GM12878 (cell line): ENCODE measurements around the gene KCNC1. TPM values are rescaled to one million over a fixed set of nuclear protein-coding genes. Genes with fewer than 3 reads are reported as not detected.

ENCODE experiments used
- ATAC-seq: fragments of 200-7000 bp; cut with Tn5 transposase; 3 replicates; pipeline ENCODE4 v1.9.1; 2020; ENCODE audit warnings: mild to moderate bottlenecking, moderate library complexity
- BruUV-seq: library from RNA; stranded (reverse); fragments of 400-500 nt; replicated peaks from 2 replicates; lab custom pipeline; 2021; lab: Mats Ljungman, UMichigan
- CTCF ChIA-PET: fragments of 300-600 bp; sonication (Branson Sonifier 250); formaldehyde crosslinking; extraction: SDS; loops from one replicate; lab custom pipeline; 2021; ENCODE audit warnings: inconsistent platforms; lab: Yijun Ruan, JAX
- POLR2A ChIA-PET: fragments of 350-600 bp; formaldehyde crosslinking; extraction: SDS; loops from one replicate; lab custom pipeline; 2021; ENCODE audit warnings: inconsistent platforms; lab: Charles Lee
- RAD21 ChIA-PET: fragments of 300-600 bp; sonication (Branson Sonifier 250); formaldehyde crosslinking; loops from one replicate; lab custom pipeline; 2023; ENCODE audit warnings: antibody characterized with exemption; ENCODE audit not compliant: unreplicated experiment; lab: Charles Lee
- SMC1A ChIA-PET: fragments of 300-600 bp; sonication (Branson Sonifier 250); formaldehyde crosslinking; loops from one replicate; lab custom pipeline; 2023; ENCODE audit not compliant: unreplicated experiment, uncharacterized antibody; lab: Charles Lee
- DNase-seq: peaks from one replicate; pipeline ENCODE4 v3.0.0-alpha.2; 2011; ENCODE audit warnings: low read depth, low spot score
- FAIRE-seq: peaks from 3 replicates; lab custom pipeline; 2011; peaks lifted over from hg19 to GRCh38; lab: Jason Lieb, UNC
- H2AFZ ChIP-seq: 2 replicates; pipeline ENCODE4 v1.6.0; 2011; ENCODE audit warnings: low read depth, low read length, control low read depth; ENCODE audit not compliant: control insufficient read depth
- H3K27ac ChIP-seq: 2 replicates; pipeline ENCODE4 v1.5.1; 2011; ENCODE audit warnings: control low read depth; ENCODE audit not compliant: control insufficient read depth, insufficient read depth
- H3K27me3 ChIP-seq, 2 experiments: replicated peaks in 1 of 2; 2 replicates each; pipeline versions ENCODE4 v1.6.0 to v1.6.1; 2011; ENCODE audit warnings: low read length in 1 of 2; ENCODE audit not compliant: control insufficient read depth in 2 of 2, insufficient read depth in 2 of 2
- H3K36me3 ChIP-seq, 2 experiments: 2 replicates each; pipeline ENCODE4 v1.5.1; 2011; ENCODE audit warnings: low read length in 1 of 2; ENCODE audit not compliant: control insufficient read depth in 2 of 2, insufficient read depth in 2 of 2
- H3K4me1 ChIP-seq: 2 replicates; pipeline ENCODE4 v1.6.1; 2011; ENCODE audit warnings: mild to moderate bottlenecking, low read length, moderate library complexity, mixed read lengths; ENCODE audit not compliant: control insufficient read depth, insufficient read depth
- H3K4me2 ChIP-seq: 2 replicates; pipeline ENCODE4 v1.6.0; 2011; ENCODE audit warnings: control low read depth; ENCODE audit not compliant: control insufficient read depth, insufficient read depth
- H3K4me3 ChIP-seq: fragments of 200-600 bp; sonication (generic); 2 replicates; pipeline ENCODE4 v1.5.1; 2016
- H3K79me2 ChIP-seq: 2 replicates; pipeline ENCODE4 v1.6.0; 2011; ENCODE audit warnings: low read length; ENCODE audit not compliant: control insufficient read depth, insufficient read depth
- H3K9ac ChIP-seq: 2 replicates; pipeline ENCODE4 v1.8.0; 2011; ENCODE audit warnings: low read length, control low read depth, mixed read lengths; ENCODE audit not compliant: control insufficient read depth, insufficient read depth
- H3K9me3 ChIP-seq: replicated peaks from 3 replicates; pipeline ENCODE4 v1.5.1; 2011; ENCODE audit warnings: mild to moderate bottlenecking, low read length; ENCODE audit not compliant: control insufficient read depth, insufficient read depth
- H4K20me1 ChIP-seq: 2 replicates; pipeline ENCODE4 v1.6.0; 2011; ENCODE audit not compliant: control insufficient read depth, insufficient read depth
- ATF2 ChIP-seq: IDR thresholded peaks from 2 replicates; pipeline ENCODE4 v1.6.1; 2012; ENCODE audit warnings: low read length, inconsistent platforms
- ATF7 ChIP-seq: fragments of 450-650 bp; IDR thresholded peaks from 2 replicates; pipeline ENCODE4 v1.6.1; 2016; ENCODE audit warnings: low read depth, mild to moderate bottlenecking
- BCL3 ChIP-seq: IDR thresholded peaks from 2 replicates; pipeline ENCODE4 v1.6.1; 2011; ENCODE audit warnings: borderline replicate concordance, low read depth, mild to moderate bottlenecking, moderate library complexity, low read length; ENCODE audit not compliant: insufficient read depth, poor library complexity, severe bottlenecking
- DPF2 ChIP-seq: fragments of 450-650 bp; IDR thresholded peaks from 2 replicates; pipeline ENCODE4 v1.6.1; 2017; ENCODE audit warnings: mild to moderate bottlenecking
- FOS ChIP-seq: IDR thresholded peaks from 3 replicates; pipeline ENCODE4 v1.6.1; 2011; ENCODE audit warnings: borderline replicate concordance; ENCODE audit not compliant: insufficient read length; ENCODE audit errors: extremely low read depth
- FOXM1 ChIP-seq: IDR thresholded peaks from 2 replicates; pipeline ENCODE4 v1.6.1; 2012; ENCODE audit warnings: low read depth, mild to moderate bottlenecking, inconsistent platforms, low read length, moderate library complexity
- MXI1 ChIP-seq: fragments of 150-350 bp; IDR thresholded peaks from 2 replicates; pipeline ENCODE4 v1.6.1; 2011; ENCODE audit warnings: low read depth, mild to moderate bottlenecking, inconsistent platforms, low read length, improper control_type of control experiment
- RBBP5 ChIP-seq: fragments of 200-600 bp; sonication (generic); conservative IDR thresholded peaks from 2 replicates; pipeline ENCODE4 v1.6.1; 2016
- ZSCAN29 ChIP-seq: fragments of 450-650 bp; IDR thresholded peaks from 2 replicates; pipeline ENCODE4 v1.6.1; 2017; ENCODE audit warnings: mild to moderate bottlenecking, moderate library complexity
- WGBS: methylation state at CpG from one replicate; pipeline ENCODE4 v1.1.6; 2016; ENCODE audit warnings: low lambda C conversion rate; ENCODE audit not compliant: insufficient replicate concordance, insufficient coverage; ENCODE audit errors: missing lambda C conversion rate; 5-methylcytosine and 5-hydroxymethylcytosine counted together
- in situ Hi-C: fragments of 300-500 bp; cut with MboI; formaldehyde crosslinking; loops from 9 replicates; pipeline ENCODE4 v1.14.3; 2018; ENCODE audit warnings: mixed read lengths
- intact Hi-C: fragments of 100-400 bp; cut with micrococcal nuclease; formaldehyde crosslinking; loops from one replicate; pipeline ENCODE4 v1.14.2; 2022; ENCODE audit not compliant: unreplicated experiment
- polyA plus RNA-seq, 11 experiments: library from polyadenylated mRNA; depleted of rRNA in 4 of 11; unstranded in 6 of 11; stranded (reverse) in 5 of 11; fragments of >200 nt; fragmentation: Nextera tagmentation in 4 of 11; fragmentation: Illumina TruSeq in 1 of 11; extraction: Ambion mirVana in 4 of 11; extraction: Trizol in 1 of 11; gene quantifications; 1 replicate in 1 of 11; 2 replicates in 10 of 11; pipeline versions ENCODE4 v1.2.1 to v1.2.3, GENCODE V29; 2011 to 2016; ENCODE audit warnings: inconsistent platforms in 2 of 11, missing spikeins in 2 of 11, low read depth in 1 of 11
- total RNA-seq, 4 experiments: library from RNA; depleted of rRNA in 3 of 4; stranded (reverse); fragments of >200 nt in 3 of 4; fragmentation: Illumina TruSeq in 1 of 4; extraction: Trizol in 1 of 4; gene quantifications; 2 replicates each; pipeline versions ENCODE4 v1.2.1 to v1.2.3, GENCODE V29; 2013 to 2021

The KCNC1 gene
- total and polyA plus RNA-seq, 10 of the 15 experiments (the other 5 are each of a cell fraction or from before 2014, with no cell fraction given): 0.27 to 0.34 TPM; not detected in 8

- no peak for FAIRE-seq
- Histone ChIP-seq H4K20me1 (no peaks in the 10 kb centered on the region), H3K9ac (no peak overlapping the region), H3K27me3 (peaks cover 0 to 4% of the 10 kb centered on the region in 2 experiments; a peak in 1 of 4 replicates), H3K79me2 (no peaks in the 10 kb centered on the region), H3K27ac (no peak overlapping the region), H3K36me3 (no peaks in the 10 kb centered on the region), H3K4me3 (no peak overlapping the region), H2AFZ (no peak overlapping the region), H3K4me2 (no peak overlapping the region), H3K9me3 (no peaks in the 10 kb centered on the region), H3K4me1 (no peaks in the 10 kb centered on the region)
- no peak for DNase-seq
- ChIA-PET RAD21 (no interaction called here), CTCF (interaction anchor here (2.5 kb wide), 1 partner anchor 10 kb away, joined by 15 read pairs; no protein-coding TSS in a partner anchor), SMC1A (interaction anchor here (1.1 kb wide), 1 partner anchor 9 kb away, joined by 4 read pairs; no protein-coding TSS in a partner anchor), POLR2A (no interaction called here)
- no TSS peak for BruUV-seq
- ATAC-seq: no peak
- intact Hi-C loops: no loop called here
- TF ChIP-seq BCL3 (no peak), FOS (no peak), MXI1 (no peak), ATF2 (no peak), ATF7 (no peak), RBBP5 (no peak), ZSCAN29 (no peak), DPF2 (no peak), FOXM1 (no peak)
- in situ Hi-C loops: no loop called here
- 30% methylated on average over 7 of the region's 7 CpGs for WGBS
Observed at GRCh38 chr11:17740649-17741235, 6.2 kb downstream of the KCNC1 start.
